Stomach (tissue), 9 donors: ENCODE data around the gene AAMP. TPM values are rescaled to one million over a fixed set of nuclear protein-coding genes. Genes with fewer than 3 reads are reported as not detected.

Experiments used
- DNase-seq, 2 donors: peaks; one replicate each; pipeline versions ENCODE4 v3.0.0 to v3.0.0-alpha.2; 2013 to 2019
- H3K27ac ChIP-seq, 5 donors: fragments of 200-600 bp in 4 of 5; sonication (generic) in 4 of 5; one replicate each; pipeline ENCODE4 v1.5.1; 2013 to 2019; ENCODE audit warnings: mild to moderate bottlenecking in 1 of 5, moderate library complexity in 1 of 5
- H3K27me3 ChIP-seq, 3 donors: fragments of 200-600 bp; sonication (generic); one replicate each; pipeline ENCODE4 v1.5.1; 2017 to 2019; ENCODE audit warnings: mixed run types in 1 of 3
- H3K36me3 ChIP-seq, 4 donors: fragments of 200-600 bp; sonication (generic); 1 replicate in 3 of 4; 2 replicates in 1 of 4; pipeline ENCODE4 v1.5.1; 2016 to 2019
- H3K4me1 ChIP-seq, 4 donors: fragments of 200-600 bp; sonication (generic); one replicate each; pipeline ENCODE4 v1.5.1; 2016 to 2019
- H3K4me3 ChIP-seq, 4 donors: fragments of 200-600 bp; sonication (generic) in 3 of 4; one replicate each; pipeline ENCODE4 v1.5.1; 2016 to 2019; ENCODE audit warnings: mild to moderate bottlenecking in 1 of 4
- H3K9me3 ChIP-seq, 4 donors: fragments of 200-600 bp; sonication (generic); one replicate each; pipeline ENCODE4 v1.5.1; 2016 to 2019
- CTCF ChIP-seq, 7 experiments: fragments of 450-650 bp in 4 of 7; fragments of 200-600 bp in 3 of 7; sonication (generic) in 3 of 7; IDR thresholded peaks; one replicate each; pipeline ENCODE4 v1.5.1; 2016 to 2019; ENCODE audit warnings: antibody characterized with exemption in 7 of 7, control low read depth in 2 of 7, mild to moderate bottlenecking in 1 of 7
- EP300 ChIP-seq: sonication (generic); formaldehyde crosslinking; IDR thresholded peaks from one replicate; pipeline ENCODE4 v1.6.1; 2017; ENCODE audit warnings: antibody characterized with exemption
- POLR2A ChIP-seq, 4 donors: fragments of 450-650 bp; IDR thresholded peaks; one replicate each; pipeline ENCODE4 v1.6.1; 2016; ENCODE audit warnings: antibody characterized with exemption in 4 of 4, control low read depth in 2 of 4, mild to moderate bottlenecking in 1 of 4, moderate library complexity in 1 of 4
- POLR2AphosphoS5 ChIP-seq, 3 donors: sonication (generic); formaldehyde crosslinking; IDR thresholded peaks; one replicate each; pipeline ENCODE4 v1.6.1; 2016; ENCODE audit warnings: antibody characterized with exemption in 3 of 3
- WGBS, 5 donors: extraction: QIAGEN DNeasy Blood & Tissue Kit in 3 of 5; methylation state at CpG; one replicate each; pipeline versions ENCODE4 v1.1.5 to v1.1.7; 2013 to 2018; 5-methylcytosine and 5-hydroxymethylcytosine counted together
- intact Hi-C: fragments of 100-400 bp; cut with DNase I; formaldehyde crosslinking; loops from one replicate; pipeline ENCODE4 v1.15.1; 2023; ENCODE audit warnings: low total_unique reads
- polyA plus RNA-seq, 3 donors: library from polyadenylated mRNA; stranded (reverse); fragments of 200-250 nt; gene quantifications; one replicate each; pipeline ENCODE4 v1.2.3, GENCODE V29; 2013
- total RNA-seq, 5 donors: library from RNA; depleted of rRNA; stranded (reverse); fragments of >200 nt; gene quantifications; one replicate each; pipeline versions ENCODE4 v1.1.0 to v1.2.3, GENCODE V29; 2014 to 2016
- donor health status: healthy with polysubstance abuse.
- donor health status: Bipolar disorder and iron deficiency.
- donor health status: healthy.

Gene AAMP
- total and polyA plus RNA-seq, 8 donors, result 82.6 to 218 (median 159) TPM

- WGBS, 5 donors, result 10 to 21% (median 14%) methylated on average over 3 of the region's 3 CpGs
- no peaks in the 10 kb centered on the region for H3K9me3 ChIP-seq
- peaks cover 34 to 99% (median 93%) of the 10 kb centered on the region in 4 donors for H3K36me3 ChIP-seq
- DNase-seq, result peak in 1 of 2 donors; percentile 67
- peaks cover 30 to 98% (median 72%) of the 10 kb centered on the region in 4 donors for H3K4me1 ChIP-seq
- H3K27me3 ChIP-seq, result no peaks in the 10 kb centered on the region
- intact Hi-C loops, result no loop called here
- peak overlapping the region in 4 of 5 donors; percentile 60 to 82 (median 70) for H3K27ac ChIP-seq
- TF ChIP-seq POLR2A (IDR thresholded peaks at IDR 0.05), result no peak
- no peak for TF ChIP-seq CTCF (IDR thresholded peaks at IDR 0.05)
- TF ChIP-seq EP300, result no peak
- peak in 2 of 3 donors; percentile 24 to 25 for TF ChIP-seq POLR2AphosphoS5 (IDR thresholded peaks at IDR 0.05)
- no peak overlapping the region for H3K4me3 ChIP-seq
Observed at GRCh38 chr2:218229239-218229638, 40.7 kb downstream of the AAMP start.

- DNase-seq, result no peak
- WGBS, 5 donors, result 70 to 78% (median 74%) methylated on average over 6 of the region's 6 CpGs
- Histone ChIP-seq H3K4me1 (peaks cover 28 to 96% (median 71%) of the 10 kb centered on the region in 4 donors), H3K9me3 (no peaks in the 10 kb centered on the region), H3K36me3 (peaks cover 30 to 96% (median 87%) of the 10 kb centered on the region in 4 donors), H3K27me3 (no peaks in the 10 kb centered on the region), H3K4me3 (no peak overlapping the region), H3K27ac (peak overlapping the region; percentile 34 to 82 (median 70))
- intact Hi-C loops, result no loop called here
- TF ChIP-seq CTCF (IDR thresholded peaks at IDR 0.05), result no peak
- TF ChIP-seq POLR2AphosphoS5 (IDR thresholded peaks at IDR 0.05), result no peak
- no peak for TF ChIP-seq EP300
- TF ChIP-seq POLR2A (IDR thresholded peaks at IDR 0.05), result no peak
Observed at GRCh38 chr2:218228366-218229090, 41.4 kb downstream of the AAMP start.

GRCh38 chr2:218226903-218227302 is 43.0 kb downstream of the AAMP start:
- DNase-seq, result no peak
- Histone ChIP-seq H3K27me3 (no peaks in the 10 kb centered on the region), H3K4me1 (peaks cover 31 to 98% (median 78%) of the 10 kb centered on the region in 4 donors), H3K36me3 (peaks cover 30 to 80% (median 73%) of the 10 kb centered on the region in 4 donors), H3K9me3 (no peaks in the 10 kb centered on the region), H3K4me3 (no peak overlapping the region), H3K27ac (no peak overlapping the region)
- intact Hi-C loops, result no loop called here
- 77 to 83% (median 82%) methylated on average over 3 of the region's 3 CpGs for WGBS, 5 donors
- TF ChIP-seq POLR2AphosphoS5 (IDR thresholded peaks at IDR 0.05) (no peak), POLR2A (IDR thresholded peaks at IDR 0.05) (no peak), EP300 (no peak), CTCF (IDR thresholded peaks at IDR 0.05) (no peak)

GRCh38 chr2:218224186-218224585 is 45.8 kb downstream of the AAMP start:
- H3K4me1 ChIP-seq, result peaks cover 49 to 98% (median 78%) of the 10 kb centered on the region in 4 donors
- H3K36me3 ChIP-seq, result peaks cover 21 to 62% (median 55%) of the 10 kb centered on the region in 4 donors
- no peak for DNase-seq
- TF ChIP-seq EP300 (no peak), POLR2A (IDR thresholded peaks at IDR 0.05) (no peak), POLR2AphosphoS5 (IDR thresholded peaks at IDR 0.05) (no peak), CTCF (IDR thresholded peaks at IDR 0.05) (no peak)
- no peaks in the 10 kb centered on the region for H3K9me3 ChIP-seq
- intact Hi-C loops, result no loop called here
- WGBS, 5 donors, result 29 to 66% (median 53%) methylated on average over 1 of the region's 1 CpG
- no peak overlapping the region for H3K4me3 ChIP-seq
- H3K27ac ChIP-seq, result peak overlapping the region in 1 of 5 donors; percentile 17
- no peaks in the 10 kb centered on the region for H3K27me3 ChIP-seq
